ENCODE results near the gene PAX7. TPM values are rescaled to one million over a fixed set of nuclear protein-coding genes. Genes with fewer than 3 reads are reported as not detected.
A peak's percentile ranks its signal among the peaks of the same experiment; 100 is the strongest.

PAX7 gene
- total and polyA plus RNA-seq, 7 donors: 1.7 to 11.7 (median 3.3) TPM

DNA sequence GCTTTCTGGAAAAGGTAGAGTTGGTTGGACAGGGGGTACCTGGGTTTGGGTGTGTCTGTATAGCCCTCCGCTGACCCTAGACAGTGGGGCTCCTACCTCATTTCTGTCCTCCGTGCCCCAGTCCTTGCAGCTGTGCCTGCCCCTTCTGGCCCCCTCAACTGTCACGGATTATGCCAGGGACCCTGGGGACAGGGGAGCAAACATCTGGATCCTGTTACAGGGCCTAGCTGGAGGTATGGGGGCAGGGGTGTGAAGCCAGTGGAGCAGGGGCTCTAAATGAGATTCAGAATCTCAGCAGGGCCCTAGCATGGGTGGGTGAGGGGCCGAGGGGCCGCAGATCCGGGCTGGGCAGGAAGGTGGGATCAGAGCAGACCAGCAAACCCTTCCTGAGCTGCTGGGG is 147.8 kb downstream of the PAX7 start:
- intact Hi-C loops (cut with DNase I): no loop called here
- Histone ChIP-seq H3K4me1 (no peaks in the 10 kb centered on the region), H3K4me3 (no peak overlapping the region), H3K27me3 (ENCODE audit: insufficient read depth in 3 of 3, low read length in 2 of 3) (peaks cover 0 to 59% (median 0%) of the 10 kb centered on the region in 3 donors), H3K27ac (no peak overlapping the region), H3K36me3 (ENCODE audit: insufficient read depth in 1 of 2, low read depth in 1 of 2) (no peaks in the 10 kb centered on the region), H3K9me3 (no peaks in the 10 kb centered on the region)
- TF ChIP-seq CTCF (IDR thresholded peaks at IDR 0.05): no peak
- 44 to 59% (median 53%) methylated on average over 6 of the region's 6 CpGs for WGBS, 3 donors
- DNase-seq: no peak
- ATAC-seq: no peak

DNA sequence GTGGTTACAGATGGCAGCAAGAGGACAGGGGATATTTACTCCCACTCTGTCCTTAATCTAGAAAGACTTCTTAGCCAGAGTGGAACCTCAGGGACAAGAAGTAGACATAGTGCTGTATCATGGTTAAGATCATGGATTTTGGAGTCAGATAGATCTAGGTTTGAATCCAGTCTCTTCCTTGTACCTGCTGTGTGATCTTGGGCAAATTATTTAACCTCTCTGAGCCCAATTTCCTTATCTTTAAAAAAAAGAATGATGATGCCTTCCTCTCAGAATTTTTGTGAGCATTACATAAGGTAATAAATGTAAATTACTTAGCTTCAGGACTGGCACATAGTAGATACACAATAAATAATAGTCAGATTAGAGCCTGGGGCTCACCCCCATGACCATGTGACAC is 150.4 kb downstream of the PAX7 start:
- no peaks in the 10 kb centered on the region for H3K9me3 ChIP-seq
- no peak for TF ChIP-seq CTCF (IDR thresholded peaks at IDR 0.05)
- ATAC-seq (no peak), DNase-seq (no peak)
- H3K4me1 ChIP-seq: no peaks in the 10 kb centered on the region
- no peak overlapping the region for H3K4me3 ChIP-seq
- H3K27ac ChIP-seq: no peak overlapping the region
- H3K36me3 ChIP-seq (ENCODE audit: insufficient read depth in 1 of 2, low read depth in 1 of 2): no peaks in the 10 kb centered on the region
- H3K27me3 ChIP-seq (ENCODE audit: insufficient read depth in 3 of 3, low read length in 2 of 3): peaks cover 0 to 56% (median 0%) of the 10 kb centered on the region in 3 donors
- intact Hi-C loops (cut with DNase I): no loop called here

GRCh38 chr1:18783705-18784481 is 153.2 kb downstream of the PAX7 start:
- peak overlapping the region; percentile 4 for H3K4me3 ChIP-seq
- ATAC-seq (peak in 1 of 4 donors; percentile 33), DNase-seq (no peak)
- peaks cover 0 to 44% (median 0%) of the 10 kb centered on the region in 3 donors for H3K27me3 ChIP-seq (ENCODE audit: insufficient read depth in 3 of 3, low read length in 2 of 3)
- H3K4me1 ChIP-seq: no peaks in the 10 kb centered on the region
- 15 to 66% (median 24%) methylated on average over 28 of the region's 28 CpGs for WGBS, 3 donors
- intact Hi-C loops (cut with DNase I): no loop called here
- H3K36me3 ChIP-seq (ENCODE audit: insufficient read depth in 1 of 2, low read depth in 1 of 2): no peaks in the 10 kb centered on the region
- no peak overlapping the region for H3K27ac ChIP-seq
- no peaks in the 10 kb centered on the region for H3K9me3 ChIP-seq
- no peak for TF ChIP-seq CTCF (IDR thresholded peaks at IDR 0.05)

DNA sequence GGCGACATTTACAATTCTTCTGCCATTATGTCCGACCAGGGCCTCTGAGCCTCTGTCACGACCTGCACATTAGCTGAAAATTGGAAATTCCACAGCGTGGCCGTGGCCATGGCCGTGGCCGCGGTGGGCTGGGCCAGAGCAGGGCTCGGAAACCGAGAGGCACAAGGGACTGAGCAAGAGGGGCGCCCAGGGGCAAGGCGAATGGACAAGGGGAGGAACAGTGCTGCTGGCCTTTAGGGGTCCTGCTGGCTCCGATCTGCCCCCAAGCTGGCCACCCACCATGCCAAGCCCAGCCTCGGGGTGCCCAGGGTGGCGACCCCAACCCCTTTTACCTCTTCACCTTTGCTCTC is 153.8 kb downstream of the PAX7 start:
- 25 to 75% (median 39%) methylated on average over 12 to 15 of the region's 15 CpGs for WGBS, 3 donors
- no peak for ATAC-seq

More for the DNA sequence above, 153.8 kb downstream of the PAX7 start:
- H3K27ac ChIP-seq: no peak overlapping the region
- H3K27me3 ChIP-seq (ENCODE audit: insufficient read depth in 3 of 3, low read length in 2 of 3): peaks cover 0 to 38% (median 0%) of the 10 kb centered on the region in 3 donors
- H3K4me1 ChIP-seq: no peaks in the 10 kb centered on the region
- DNase-seq: no peak
- TF ChIP-seq CTCF (IDR thresholded peaks at IDR 0.05): no peak
- peak overlapping the region; percentile 4 for H3K4me3 ChIP-seq
- no peaks in the 10 kb centered on the region for H3K9me3 ChIP-seq
- no peaks in the 10 kb centered on the region for H3K36me3 ChIP-seq (ENCODE audit: insufficient read depth in 1 of 2, low read depth in 1 of 2)
- intact Hi-C loops (cut with DNase I): no loop called here

Measured in psoas muscle (tissue), 8 donors.